GM04504 (cell line): Measurements from ENCODE around the gene CNRIP1.
A peak's percentile ranks its signal among the peaks of the same experiment; 100 is the strongest.

Experiments used
- DNase-seq: peaks from one replicate; pipeline ENCODE4 v3.0.0-alpha.2; 2012; ENCODE audit warnings: low read depth

Gene CNRIP1

DNA sequence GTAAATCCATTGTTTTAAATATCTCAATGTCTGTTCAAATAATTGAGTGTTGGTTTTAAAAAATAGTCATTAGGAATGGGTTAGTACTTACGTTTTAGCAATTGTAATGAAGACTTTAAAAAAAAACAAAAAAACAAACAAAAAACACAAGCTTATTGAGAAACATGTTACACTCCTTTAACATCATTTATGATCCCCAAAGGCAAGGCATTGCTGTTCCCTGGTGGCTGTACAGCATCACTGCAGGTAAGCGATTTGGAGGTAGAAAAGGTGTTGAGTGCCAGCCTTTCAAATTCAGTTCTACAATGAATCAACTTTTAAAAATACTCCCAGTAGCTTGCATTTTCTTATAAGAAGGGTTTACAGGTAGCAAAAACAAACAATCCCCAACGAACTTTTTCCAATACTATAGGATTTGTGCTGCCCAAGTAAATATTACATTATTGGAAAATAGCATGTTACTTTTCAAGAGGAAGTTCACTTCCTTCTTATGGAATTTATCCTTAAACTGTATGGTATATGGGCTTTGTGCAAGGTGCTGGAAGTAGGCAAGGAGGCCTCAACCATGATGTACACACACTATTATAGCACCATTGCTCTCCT lies 27.5 kb downstream of the CNRIP1 start:
- no peak for DNase-seq

DNA sequence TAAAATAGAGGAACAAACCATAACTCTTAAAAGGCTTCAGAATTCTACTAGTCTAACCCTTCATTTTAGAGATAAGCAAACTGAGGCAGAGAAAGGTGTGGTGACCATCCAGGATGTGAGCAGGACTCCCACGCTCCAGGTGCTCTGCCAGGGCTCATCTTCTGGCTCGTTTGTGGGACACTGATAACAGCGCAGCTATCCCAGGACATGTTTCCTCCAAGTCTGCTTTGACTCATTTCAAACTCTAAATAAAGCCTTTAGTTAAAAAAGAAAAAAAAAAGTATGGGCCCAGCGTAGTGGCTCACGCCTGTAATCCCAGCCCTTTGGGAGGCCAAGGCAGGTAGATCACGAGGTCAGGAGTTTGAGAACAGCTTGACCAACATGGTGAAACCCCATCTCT lies 28.4 kb downstream of the CNRIP1 start:
- DNase-seq, result no peak

DNA sequence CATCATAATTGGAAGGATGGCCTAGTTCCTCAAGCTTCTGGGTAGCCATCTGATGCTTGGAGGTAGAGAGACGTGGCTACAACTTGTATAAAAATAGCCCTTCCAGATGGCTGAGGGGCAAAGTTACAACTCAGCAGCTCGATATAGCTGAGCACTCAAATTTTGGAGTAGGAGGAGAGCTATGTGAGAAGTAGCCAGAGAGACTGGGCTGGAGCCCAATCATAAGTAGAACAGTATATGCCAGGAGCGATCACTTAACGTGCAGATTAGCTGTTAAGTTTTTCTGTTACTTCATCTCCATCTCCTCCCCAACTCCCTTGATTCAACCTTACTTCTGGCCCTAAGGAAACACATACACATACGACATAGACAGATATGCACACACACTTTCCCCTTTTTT lies 28.8 kb downstream of the CNRIP1 start:
- no peak for DNase-seq

DNA sequence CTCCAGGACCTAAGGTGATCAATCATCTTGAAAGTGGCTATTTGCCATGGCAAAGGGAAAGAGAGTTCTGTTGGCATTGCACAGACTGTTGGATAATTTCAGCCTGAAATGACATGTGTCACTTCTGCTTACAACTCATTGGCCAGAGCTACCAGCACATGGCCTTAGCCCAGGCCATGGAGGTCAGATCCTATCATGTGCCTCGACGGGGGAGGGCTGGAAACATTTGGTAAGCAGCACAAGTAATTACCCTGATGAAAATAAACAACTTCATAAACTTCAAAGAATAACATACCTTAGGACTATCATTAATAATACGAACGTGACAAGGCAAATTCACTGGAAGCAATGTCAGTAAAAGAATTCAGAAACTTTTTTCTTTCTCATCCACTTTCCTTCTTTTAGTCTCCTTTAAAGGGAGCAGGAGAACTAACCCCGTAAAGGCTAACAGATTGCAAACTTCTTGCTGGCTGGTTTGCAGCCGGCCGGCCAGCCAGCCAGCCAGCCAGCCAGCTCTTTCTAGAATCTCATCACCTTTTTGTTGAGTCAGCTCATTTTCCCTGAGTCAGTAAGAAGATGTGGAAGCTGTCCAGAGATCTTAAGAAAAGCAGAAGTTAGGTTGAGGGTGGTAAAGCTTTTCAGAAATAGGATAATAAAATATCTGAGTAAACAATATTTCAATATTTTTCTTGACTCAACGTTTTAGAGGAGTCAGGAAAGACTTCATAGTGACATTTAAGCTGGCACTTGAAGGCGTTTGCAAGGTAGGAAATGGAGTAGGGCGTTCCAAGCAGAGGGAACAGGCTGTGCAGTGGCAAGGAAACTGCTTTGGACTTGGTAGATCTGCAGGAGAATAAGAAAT lies 31.9 kb downstream of the CNRIP1 start:
- DNase-seq, result peak; percentile 35

DNA sequence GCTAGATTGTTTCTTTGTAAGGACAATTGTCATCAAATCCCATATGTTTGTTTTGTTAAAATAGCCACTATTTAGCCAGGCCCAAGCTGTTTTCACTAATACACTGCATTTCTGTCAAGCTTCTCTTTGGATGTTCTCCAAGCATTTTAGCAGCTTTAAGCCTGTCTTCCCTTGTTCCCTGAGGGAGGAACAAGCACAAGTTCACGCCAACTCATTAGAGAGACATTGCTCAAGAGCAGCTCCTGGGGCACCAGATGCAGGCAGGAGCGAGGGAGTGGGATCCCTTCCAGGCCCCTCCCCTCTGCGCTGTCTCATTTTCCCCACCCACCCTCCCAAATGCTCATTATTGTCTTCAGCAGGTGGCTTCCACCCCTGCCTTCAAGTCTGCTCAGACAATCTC lies 34.9 kb downstream of the CNRIP1 start:
- peak; percentile 80 for DNase-seq

DNA sequence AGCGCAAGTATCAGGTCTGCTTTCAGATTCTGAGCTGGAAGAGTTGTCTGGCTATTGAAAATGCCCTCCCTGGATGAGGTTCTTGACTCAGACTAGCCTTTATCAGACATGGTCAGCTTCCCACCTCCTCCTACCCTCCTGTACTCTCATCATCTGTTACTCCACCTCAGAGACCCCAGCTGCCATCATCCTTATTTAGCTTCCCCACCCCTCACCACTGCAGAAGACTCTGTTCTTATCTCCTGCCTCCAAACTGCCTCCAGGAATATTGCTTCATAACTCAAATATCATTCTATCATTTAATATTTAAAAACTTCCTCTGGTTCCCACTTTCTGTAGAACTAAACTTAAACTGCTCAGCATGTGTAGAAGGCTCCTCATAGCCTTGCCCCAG lies 36.3 kb downstream of the CNRIP1 start:
- DNase-seq, result no peak

DNA sequence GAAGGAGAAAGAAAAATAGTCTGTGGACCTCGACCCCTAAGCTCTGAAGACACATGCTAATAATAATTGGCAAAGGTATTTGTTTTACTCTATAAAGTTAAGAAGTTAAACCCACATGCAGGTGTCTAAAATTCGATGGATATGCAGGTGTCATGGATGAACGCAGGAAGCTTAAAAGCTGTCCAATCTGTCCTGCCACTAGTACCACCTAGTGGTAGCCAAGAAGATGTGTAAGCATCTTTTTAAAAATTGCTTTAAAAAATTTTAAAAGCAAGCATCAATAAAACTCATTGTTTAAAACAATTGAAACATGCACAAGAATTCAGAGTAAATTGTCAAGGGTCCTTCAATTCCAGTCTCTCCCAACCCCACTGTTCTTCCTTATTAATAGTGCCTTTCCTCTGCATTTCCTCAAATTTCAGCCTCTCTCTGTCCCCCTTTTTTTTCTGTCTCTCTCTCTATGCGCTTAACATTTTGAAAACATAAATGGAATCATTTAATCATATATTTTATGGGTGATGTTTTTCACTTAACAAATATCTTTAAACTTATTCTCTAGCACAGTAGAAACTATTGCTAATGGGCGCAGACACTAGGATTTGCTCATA lies 36.8 kb downstream of the CNRIP1 start:
- no peak for DNase-seq

DNA sequence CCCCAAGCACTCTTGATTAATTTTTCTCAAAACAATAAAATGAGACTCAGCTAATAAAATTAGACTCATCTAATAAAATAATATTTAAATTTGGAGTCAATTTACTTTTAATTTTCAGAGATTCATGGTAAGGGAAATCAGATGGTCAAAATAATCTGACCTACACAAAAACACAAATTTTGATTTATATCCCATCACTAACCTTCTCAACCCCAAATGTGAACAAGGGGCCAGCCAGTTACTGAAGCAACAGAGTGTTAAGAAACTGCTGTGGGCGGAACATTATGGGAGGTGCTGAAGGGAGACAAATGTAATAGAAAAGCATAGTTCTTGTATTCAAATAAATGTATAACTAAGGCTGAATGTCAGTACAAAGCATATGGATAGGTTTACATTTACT lies 39.0 kb downstream of the CNRIP1 start:
- DNase-seq, result no peak

DNA sequence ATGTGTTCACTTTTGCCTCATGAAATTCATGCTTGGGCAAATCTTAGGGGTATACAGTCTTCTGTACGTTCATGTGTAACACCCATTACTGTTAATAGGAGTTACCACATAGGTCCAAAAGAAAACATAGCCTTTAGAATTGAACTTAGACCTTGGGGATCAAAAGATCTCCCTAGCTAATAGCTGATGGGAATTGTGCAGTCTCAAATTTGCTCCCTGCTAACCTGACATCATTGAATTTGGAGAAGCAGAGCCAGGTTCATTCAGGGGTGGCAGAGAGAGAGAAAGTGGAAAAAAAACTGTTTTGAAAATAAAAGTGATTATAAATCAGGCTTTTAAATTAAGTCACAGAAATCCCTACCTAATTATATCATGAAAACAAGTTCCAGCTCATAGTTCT lies 39.4 kb downstream of the CNRIP1 start:
- no peak for DNase-seq

DNA sequence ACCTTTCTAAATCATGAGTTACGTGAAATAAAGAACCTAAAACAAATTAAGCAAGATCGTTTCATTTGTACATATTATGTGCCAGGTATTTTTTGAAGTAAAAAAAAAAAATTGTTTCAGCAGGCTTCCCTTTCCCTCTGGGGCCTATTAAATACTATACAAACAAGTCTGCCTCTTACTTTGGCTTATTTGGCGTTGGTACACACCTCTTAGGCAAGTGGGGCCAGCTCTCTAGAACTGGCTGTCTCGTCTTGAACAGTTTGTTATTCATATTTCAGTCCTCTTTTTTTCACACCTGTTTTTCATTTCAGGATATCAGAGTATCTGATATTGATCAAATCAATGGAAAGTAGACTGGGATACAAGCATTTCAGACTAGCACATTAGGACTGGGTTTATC lies 40.1 kb downstream of the CNRIP1 start:
- DNase-seq, result no peak

DNA sequence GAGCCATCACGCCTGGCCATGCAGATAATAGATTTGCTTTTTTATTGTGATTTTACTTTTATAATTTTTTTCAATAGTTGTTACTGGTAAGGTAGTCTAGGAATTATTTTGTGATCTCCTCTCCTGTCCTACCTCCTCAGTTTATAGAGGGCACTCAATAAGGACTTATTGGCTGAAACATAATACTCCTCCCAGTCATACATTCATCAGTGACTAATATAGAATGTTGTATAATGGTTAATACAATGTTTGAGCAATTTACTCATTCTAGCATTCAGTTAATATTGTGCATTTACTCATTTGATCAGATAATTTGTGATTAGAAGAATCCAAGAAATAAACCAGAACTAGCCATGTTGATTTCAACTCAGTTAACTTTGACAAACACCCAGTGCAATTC lies 41.6 kb downstream of the CNRIP1 start:
- DNase-seq, result no peak

DNA sequence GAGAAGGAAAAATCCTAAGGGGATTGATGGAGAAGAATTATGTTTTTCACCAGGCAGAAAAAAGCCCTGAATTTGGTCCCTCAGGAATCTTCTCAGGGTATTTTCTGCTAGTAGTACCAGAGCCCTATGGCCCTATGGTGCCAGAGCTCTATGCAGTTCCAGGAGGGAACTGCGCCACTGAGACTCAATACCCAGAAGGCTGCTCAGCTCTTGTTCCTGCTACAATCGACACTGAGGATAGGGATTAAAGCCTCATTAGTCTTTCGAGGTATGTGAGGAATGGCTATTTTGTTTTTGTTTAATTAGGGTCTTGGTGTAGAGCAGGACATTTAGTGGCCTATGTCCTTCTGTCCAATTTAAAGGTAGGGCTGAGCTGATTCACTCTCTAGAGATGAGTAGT lies 45.7 kb downstream of the CNRIP1 start:
- no peak for DNase-seq

DNA sequence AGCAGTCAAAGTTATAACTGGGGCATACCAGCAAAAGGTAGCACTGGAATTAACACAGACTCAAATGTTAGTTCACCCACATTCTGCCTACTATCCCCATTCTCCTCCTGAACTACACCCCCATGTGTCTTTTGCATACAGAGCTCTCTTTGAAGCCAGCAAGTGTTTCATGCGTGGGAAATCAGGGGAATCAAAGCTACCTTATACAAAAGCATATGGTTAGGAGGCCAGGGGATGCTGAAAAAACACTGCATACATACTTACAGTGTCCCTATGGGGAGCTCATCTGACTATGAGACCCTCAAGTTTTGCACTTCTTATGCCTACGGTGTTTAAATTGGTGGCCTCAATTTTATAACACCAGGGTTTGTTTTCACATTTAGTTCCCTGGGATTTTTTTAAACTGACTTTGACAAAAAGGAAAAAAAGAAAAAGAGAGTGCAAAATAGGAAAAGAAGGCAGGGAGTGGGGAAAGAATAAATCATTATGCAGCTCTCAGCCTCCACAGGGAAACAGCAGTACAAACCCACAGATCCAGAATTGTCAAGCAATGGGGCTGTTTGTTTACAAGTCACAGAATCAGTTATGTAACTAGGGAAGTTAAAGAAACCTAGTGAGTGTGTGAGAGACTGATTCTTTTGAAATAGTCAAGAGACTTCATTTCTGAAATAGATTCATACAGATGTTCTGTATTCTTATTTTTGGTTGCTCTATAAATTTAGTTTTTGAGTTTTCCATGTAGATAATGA lies 47.3 kb downstream of the CNRIP1 start:
- DNase-seq, result no peak

DNA sequence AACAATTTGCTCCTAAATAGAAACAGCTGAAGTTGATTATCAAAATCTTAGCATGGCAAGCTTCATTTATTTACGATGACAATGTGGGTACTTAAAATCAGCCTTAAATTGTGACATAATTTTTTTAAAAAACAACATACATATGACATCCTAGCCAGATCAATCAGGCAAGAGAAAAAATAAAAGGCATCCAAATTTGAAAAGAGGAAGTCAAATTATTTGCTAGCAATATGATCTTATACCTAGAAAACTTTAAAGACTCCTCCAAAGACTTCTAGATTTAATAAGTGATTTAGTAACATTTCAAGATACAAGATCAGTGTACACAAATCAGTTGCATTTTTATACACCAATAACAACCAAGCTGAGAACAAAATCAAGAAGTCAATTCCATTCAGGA lies 53.1 kb downstream of the CNRIP1 start:
- DNase-seq, result no peak

DNA sequence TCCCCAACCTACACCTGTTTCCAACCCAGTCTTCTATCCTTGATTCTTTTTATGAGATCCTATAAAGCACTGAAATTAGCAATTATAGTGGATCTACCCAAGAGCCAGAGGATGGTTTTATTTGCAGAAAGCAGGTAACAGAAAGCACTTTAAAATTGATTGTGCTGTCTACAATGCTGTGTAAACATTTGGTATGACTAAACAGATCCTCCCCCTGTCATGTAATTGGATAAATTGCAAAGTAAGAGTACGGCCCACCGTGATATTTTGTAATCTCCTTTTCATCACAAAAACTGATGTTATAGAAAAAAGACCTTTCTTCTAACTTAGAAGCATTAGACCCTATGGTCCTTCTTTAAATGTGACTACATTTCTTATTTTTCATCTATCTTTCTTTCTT lies 56.1 kb downstream of the CNRIP1 start:
- DNase-seq, result no peak

DNA sequence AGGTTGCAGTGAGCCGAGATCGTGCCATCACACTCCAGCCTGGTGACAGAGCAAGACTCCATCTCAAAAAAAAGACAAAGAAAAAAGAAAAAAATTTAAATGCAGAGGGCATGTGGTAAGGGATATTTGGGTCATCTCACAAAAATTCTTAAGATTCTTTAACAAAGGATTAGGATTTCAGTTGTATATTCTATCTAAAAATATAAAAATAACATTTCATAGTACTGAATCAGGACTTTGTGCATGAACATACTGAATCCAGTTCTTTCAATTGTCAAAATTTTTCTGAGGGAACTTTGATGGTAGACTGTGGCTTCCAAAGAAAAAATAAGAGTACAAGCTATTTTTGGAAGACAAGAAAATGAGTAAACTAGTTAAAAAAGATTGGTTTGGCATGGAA lies 60.9 kb downstream of the CNRIP1 start:
- DNase-seq, result no peak

DNA sequence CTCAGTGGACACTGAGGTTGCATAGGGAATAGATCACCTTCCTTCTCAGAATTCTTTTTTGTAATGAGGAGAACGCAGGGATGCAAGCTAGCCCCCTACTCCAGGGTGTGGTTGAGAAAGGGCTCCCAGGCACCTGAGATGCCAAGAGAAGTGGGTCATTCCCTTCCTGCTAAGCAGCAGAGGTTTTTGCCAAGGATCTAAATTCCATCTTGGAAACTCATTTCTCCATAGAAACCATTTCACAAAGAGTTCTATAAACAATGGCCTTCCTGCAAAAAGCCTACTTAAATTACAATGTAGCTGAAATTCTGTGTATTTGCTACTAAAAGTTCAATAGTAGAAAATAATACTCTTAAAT lies 63.7 kb downstream of the CNRIP1 start:
- peak; percentile 25 for DNase-seq

DNA sequence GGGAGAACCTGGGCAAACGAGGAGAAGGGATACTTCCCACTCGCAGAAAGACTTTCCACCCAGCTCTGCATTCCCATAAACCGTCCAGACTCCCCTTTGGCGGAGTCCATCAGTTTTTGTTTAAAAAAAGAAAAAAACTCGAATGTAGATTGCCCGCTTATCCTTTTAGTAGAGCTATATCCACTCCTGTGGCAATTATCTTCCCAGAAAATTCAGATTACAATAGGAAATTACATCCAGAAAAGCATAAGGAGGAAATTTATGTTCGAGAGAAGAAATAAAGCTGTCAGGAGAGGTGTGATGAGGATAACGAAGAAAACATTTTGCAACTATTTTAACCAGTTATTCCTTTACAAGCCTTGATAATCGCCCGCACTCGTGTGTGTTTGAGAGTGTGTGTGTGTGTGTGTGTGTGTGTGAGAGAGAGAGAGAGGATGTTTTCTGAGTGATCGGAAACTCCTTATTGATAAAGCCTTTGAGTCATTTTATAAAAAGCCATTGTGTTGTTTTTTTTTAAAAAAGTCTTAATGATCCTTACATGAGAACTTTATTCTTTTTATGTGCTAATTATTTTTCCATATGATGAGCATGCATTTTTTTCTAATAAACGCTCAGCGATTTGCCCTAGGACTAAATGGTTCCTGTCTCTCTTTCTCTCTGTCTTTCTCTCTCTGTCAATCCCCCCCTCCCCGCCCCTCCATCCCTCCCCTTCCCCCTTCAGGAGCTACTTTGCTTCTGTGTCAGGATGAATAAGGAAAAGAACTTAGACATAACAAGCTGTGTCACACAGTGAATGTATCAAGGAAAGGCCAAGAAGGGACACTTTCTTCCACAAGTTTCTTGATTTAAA lies 66.3 kb downstream of the CNRIP1 start:
- DNase-seq, result no peak

DNA sequence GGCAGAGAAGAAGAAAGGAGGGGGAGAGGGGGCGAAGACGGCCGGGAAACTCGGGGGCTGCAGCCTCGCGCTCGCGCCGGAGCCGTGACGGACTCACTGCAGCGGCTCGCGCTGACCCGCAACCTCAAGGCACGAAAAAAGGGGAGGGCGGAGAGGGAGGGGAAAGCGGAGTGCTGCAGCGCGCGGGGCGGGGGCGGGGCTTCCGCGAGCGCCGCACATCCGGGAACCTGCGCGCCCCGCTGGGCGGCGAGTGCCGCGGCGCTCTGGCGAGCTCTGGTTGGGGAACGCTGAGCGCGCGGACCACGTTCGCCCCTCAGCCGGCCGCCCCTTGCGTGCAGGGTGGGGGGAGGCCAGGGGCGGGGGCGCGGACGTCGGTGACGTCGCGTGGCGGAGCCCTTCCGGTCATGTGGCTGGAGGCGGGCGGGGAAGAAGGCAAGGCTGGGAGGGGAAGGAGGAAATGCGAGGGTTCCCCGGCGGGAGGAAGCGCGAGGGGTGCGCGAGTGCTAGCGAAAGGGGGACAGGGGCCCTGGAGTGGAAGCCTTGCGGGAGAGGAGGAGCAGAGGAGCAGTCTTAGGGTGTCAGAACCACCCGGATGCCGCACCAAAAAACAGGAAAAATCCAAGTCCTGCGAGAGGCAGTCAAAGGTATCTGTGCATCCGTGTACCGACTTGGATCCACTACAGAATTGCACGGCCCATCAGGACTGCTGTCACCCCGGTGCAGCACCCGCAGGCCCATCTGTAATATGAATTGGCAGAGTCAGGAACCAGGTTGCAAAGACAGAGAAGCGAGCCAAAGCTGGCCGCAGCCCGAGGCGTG lies 67.1 kb downstream of the CNRIP1 start, which contains the start of gene PPP3R1:
Gene PPP3R1 (minus strand): TSS at position 133 of the 819 bp plus-strand sequence. CDS start 405 bp downstream, outside the sequence.
- DNase-seq, result peak; percentile 94

DNA sequence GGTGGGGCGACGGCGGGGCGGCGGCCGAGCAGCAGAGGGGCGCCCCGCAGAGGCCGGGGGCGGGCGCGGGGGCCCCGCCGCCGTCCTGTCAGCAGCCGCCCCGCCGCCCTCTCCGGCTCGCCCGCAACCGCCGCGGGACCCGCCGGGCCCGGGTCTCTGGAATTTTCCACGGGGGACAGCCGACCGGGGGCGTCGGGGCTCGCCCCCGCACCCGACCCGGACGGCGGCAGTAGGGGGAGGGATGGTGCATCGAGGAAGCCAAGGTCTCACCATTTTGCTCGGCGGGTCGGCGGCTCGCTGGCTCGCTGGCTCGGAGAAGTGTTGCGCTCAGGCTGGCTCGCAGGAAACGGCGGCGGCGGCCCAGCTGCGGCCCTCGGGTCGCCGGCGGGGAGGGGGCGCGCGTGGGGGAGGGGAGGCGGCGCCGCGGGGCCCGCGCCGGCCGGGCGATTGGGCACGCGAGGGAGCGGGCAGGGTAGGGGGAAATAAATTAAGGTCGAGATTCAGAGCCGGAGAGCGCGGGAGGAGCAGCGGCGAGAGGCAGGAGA lies 67.8 kb downstream of the CNRIP1 start:
- DNase-seq, result no peak
